Progenitor cell of endocrine pancreas (in vitro differentiated cells): ENCODE measurements around the gene DOK7. TPM values are rescaled to one million over a fixed set of nuclear protein-coding genes. Genes with fewer than 3 reads are reported as not detected.
"Not testable (repeated sequence)": the region's sequence is repeated elsewhere in the genome, so short reads cannot be mapped to it uniquely, and the experiment has no call there.

Experiments used
- DNase-seq: peaks from one replicate; pipeline ENCODE4 v3.0.0; 2021; ENCODE audit warnings: low spot score; ENCODE audit not compliant: unreplicated experiment
- H3K27ac Mint-ChIP-seq: 2 replicates; pipeline ENCODE4 v1.8.0; 2021; ENCODE audit warnings: mild to moderate bottlenecking, moderate library complexity, mixed read lengths
- H3K27me3 Mint-ChIP-seq: 2 replicates; pipeline ENCODE4 v1.8.0; 2021; ENCODE audit warnings: mixed read lengths
- H3K36me3 Mint-ChIP-seq: 2 replicates; pipeline ENCODE4 v1.8.0; 2022; ENCODE audit warnings: mixed read lengths; ENCODE audit not compliant: insufficient read depth
- H3K4me1 Mint-ChIP-seq: 2 replicates; pipeline ENCODE4 v1.8.0; 2021; ENCODE audit warnings: low read depth, mixed read lengths
- H3K4me3 Mint-ChIP-seq: 2 replicates; pipeline ENCODE4 v1.8.0; 2021; ENCODE audit warnings: low read depth, mild to moderate bottlenecking, moderate library complexity, mixed read lengths
- H3K9me3 Mint-ChIP-seq: 2 replicates; pipeline ENCODE4 v1.8.0; 2021; ENCODE audit warnings: low read depth, mixed read lengths
- total RNA-seq: library from RNA; stranded (reverse); gene quantifications from 2 replicates; pipeline ENCODE4 v1.2.1, GENCODE V29; 2021
- TF ChIP-seq, protein P1 (sequence below): fragments of 200-600 bp; sonication (generic); IDR thresholded peaks from one replicate; pipeline ENCODE4 v1.5.0; 2021; ENCODE audit warnings: antibody characterized with exemption, mild to moderate bottlenecking; ENCODE audit not compliant: unreplicated experiment

DOK7 gene
- total RNA-seq, 1 donor from 2014 or later = not detected

- H3K27me3 Mint-ChIP-seq = no peaks in the 10 kb centered on the region
- TF ChIP-seq, protein P1, sequence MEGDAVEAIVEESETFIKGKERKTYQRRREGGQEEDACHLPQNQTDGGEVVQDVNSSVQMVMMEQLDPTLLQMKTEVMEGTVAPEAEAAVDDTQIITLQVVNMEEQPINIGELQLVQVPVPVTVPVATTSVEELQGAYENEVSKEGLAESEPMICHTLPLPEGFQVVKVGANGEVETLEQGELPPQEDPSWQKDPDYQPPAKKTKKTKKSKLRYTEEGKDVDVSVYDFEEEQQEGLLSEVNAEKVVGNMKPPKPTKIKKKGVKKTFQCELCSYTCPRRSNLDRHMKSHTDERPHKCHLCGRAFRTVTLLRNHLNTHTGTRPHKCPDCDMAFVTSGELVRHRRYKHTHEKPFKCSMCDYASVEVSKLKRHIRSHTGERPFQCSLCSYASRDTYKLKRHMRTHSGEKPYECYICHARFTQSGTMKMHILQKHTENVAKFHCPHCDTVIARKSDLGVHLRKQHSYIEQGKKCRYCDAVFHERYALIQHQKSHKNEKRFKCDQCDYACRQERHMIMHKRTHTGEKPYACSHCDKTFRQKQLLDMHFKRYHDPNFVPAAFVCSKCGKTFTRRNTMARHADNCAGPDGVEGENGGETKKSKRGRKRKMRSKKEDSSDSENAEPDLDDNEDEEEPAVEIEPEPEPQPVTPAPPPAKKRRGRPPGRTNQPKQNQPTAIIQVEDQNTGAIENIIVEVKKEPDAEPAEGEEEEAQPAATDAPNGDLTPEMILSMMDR = no peak
- no peak overlapping the region for H3K27ac Mint-ChIP-seq
- H3K9me3 Mint-ChIP-seq = no peaks in the 10 kb centered on the region
- no peak overlapping the region for H3K4me3 Mint-ChIP-seq
- H3K36me3 Mint-ChIP-seq = peaks cover 16% of the 10 kb centered on the region
- no peak for DNase-seq
- no peaks in the 10 kb centered on the region for H3K4me1 Mint-ChIP-seq
These were observed 42.1 kb downstream of the DOK7 start for GRCh38 chr4:3505231-3505630.

DNA sequence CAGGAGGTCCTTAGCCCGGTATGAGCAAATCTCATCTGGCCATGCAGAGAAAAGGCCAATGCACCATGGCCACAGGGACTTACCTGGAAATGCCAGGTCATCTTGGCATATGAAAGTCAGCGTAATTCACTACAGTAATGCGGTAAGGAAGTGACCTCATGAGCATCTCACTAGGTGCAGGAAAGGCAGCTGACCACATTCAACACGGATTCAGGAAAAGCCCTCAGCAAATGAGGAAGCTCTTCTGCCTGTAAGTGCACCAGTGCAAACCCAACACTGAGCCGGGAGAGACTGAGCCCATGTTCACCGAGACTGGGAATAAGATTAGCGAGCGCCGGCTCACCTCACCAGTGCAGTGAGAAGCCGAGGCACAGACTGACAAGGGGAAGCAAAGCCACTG, 45.4 kb downstream of the DOK7 start:
- TF ChIP-seq, protein P1 = no peak
- Mint-ChIP-seq H3K4me3 (no peak overlapping the region), H3K9me3 (no peaks in the 10 kb centered on the region), H3K36me3 (peaks cover 34% of the 10 kb centered on the region), H3K4me1 (no peaks in the 10 kb centered on the region), H3K27ac (no peak overlapping the region), H3K27me3 (no peaks in the 10 kb centered on the region)
- no peak for DNase-seq

- DNase-seq = no peak
- Mint-ChIP-seq H3K36me3 (peaks cover 38% of the 10 kb centered on the region), H3K9me3 (no peaks in the 10 kb centered on the region), H3K27ac (no peak overlapping the region), H3K27me3 (no peaks in the 10 kb centered on the region), H3K4me3 (no peak overlapping the region), H3K4me1 (no peaks in the 10 kb centered on the region)
- TF ChIP-seq, protein P1 = no peak
These were observed 47.4 kb downstream of the DOK7 start for GRCh38 chr4:3510481-3510880.

GRCh38 chr4:3511187-3511586, 48.1 kb downstream of the DOK7 start:
- DNase-seq = no peak
- Mint-ChIP-seq H3K4me3 (no peak overlapping the region), H3K4me1 (no peaks in the 10 kb centered on the region), H3K36me3 (peaks cover 41% of the 10 kb centered on the region), H3K9me3 (no peaks in the 10 kb centered on the region), H3K27me3 (no peaks in the 10 kb centered on the region), H3K27ac (no peak overlapping the region)
- TF ChIP-seq, protein P1 = no peak

GRCh38 chr4:3511601-3512000, 48.5 kb downstream of the DOK7 start:
- not testable (repeated sequence) for H3K27ac Mint-ChIP-seq, H3K27me3 Mint-ChIP-seq, H3K9me3 Mint-ChIP-seq, H3K4me3 Mint-ChIP-seq, DNase-seq, H3K4me1 Mint-ChIP-seq
- H3K36me3 Mint-ChIP-seq = peaks cover 41% of the 10 kb centered on the region

DNA sequence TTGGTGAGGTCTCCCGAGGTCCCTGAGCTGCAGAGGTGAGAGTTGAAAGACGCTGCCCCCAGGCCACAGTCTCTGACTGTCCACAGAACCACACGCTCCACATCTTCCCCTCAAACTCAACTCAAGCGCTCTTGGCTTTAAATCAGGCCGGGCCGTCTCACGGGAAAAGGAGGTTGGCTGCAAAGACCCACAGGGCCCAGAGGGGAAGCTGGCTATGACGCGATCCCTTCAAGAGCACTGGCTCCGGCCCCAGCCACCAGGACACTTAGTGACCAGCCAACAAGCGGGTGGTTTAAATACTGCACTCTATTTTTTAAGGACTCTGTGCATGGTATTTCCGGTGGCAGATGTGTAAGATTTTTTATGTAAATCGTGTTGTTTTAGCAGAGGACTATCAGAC, 49.2 kb downstream of the DOK7 start:
- no peak for DNase-seq
- H3K27ac Mint-ChIP-seq = no peak overlapping the region
- H3K27me3 Mint-ChIP-seq = no peaks in the 10 kb centered on the region
- H3K4me3 Mint-ChIP-seq = no peak overlapping the region
- no peaks in the 10 kb centered on the region for H3K4me1 Mint-ChIP-seq
- H3K9me3 Mint-ChIP-seq = no peaks in the 10 kb centered on the region
- H3K36me3 Mint-ChIP-seq = peaks cover 42% of the 10 kb centered on the region
- TF ChIP-seq, protein P1 = no peak
